Spleen (tissue), 7 donors: Measurements from ENCODE around the gene AP3S1.

Experiments
- POLR2A ChIP-seq, 3 donors: fragments of 450-650 bp; IDR thresholded peaks; one replicate each; pipeline ENCODE4 v1.5.1; 2017; ENCODE audit warnings: antibody characterized with exemption in 3 of 3, mild to moderate bottlenecking in 1 of 3
- TF ChIP-seq, protein P1 (sequence below), 11 experiments: fragments of 200-600 bp in 7 of 11; fragments of 450-650 bp in 4 of 11; sonication (generic) in 4 of 11; IDR thresholded peaks in 8 of 11; conservative IDR thresholded peaks in 3 of 11; 1 replicate in 7 of 11; 2 replicates in 4 of 11; pipeline versions ENCODE4 v1.4.0 to v1.8.0; 2016 to 2021; ENCODE audit warnings: antibody characterized with exemption in 11 of 11, inconsistent platforms in 4 of 11, mild to moderate bottlenecking in 1 of 11
- donor health status: DM: no; HTN: no; CAD: no; lungs with moderate emphysema.
- donor health status: DM: no; HTN: no; CAD: no.
- donor health status: DM: no; HTN: no; CAD: no.

GRCh38 chr5:115962239-115962564 lies 120.5 kb downstream of the AP3S1 start, which contains the start of gene LVRN:
- TF ChIP-seq, protein P1, sequence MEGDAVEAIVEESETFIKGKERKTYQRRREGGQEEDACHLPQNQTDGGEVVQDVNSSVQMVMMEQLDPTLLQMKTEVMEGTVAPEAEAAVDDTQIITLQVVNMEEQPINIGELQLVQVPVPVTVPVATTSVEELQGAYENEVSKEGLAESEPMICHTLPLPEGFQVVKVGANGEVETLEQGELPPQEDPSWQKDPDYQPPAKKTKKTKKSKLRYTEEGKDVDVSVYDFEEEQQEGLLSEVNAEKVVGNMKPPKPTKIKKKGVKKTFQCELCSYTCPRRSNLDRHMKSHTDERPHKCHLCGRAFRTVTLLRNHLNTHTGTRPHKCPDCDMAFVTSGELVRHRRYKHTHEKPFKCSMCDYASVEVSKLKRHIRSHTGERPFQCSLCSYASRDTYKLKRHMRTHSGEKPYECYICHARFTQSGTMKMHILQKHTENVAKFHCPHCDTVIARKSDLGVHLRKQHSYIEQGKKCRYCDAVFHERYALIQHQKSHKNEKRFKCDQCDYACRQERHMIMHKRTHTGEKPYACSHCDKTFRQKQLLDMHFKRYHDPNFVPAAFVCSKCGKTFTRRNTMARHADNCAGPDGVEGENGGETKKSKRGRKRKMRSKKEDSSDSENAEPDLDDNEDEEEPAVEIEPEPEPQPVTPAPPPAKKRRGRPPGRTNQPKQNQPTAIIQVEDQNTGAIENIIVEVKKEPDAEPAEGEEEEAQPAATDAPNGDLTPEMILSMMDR (IDR thresholded peaks at IDR 0.05 in 8 of 11, conservative IDR thresholded peaks at IDR 0.05 in 3 of 11), result no peak
- no peak for TF ChIP-seq POLR2A (IDR thresholded peaks at IDR 0.05)
